Right lung (tissue), 5 donors: ENCODE results near the gene VILL. TPM values are rescaled to one million over a fixed set of nuclear protein-coding genes. Genes with fewer than 3 reads are reported as not detected.
A peak's percentile ranks its signal among the peaks of the same experiment; 100 is the strongest.

ENCODE experiments used
- DNase-seq, 2 donors: peaks; one replicate each; pipeline ENCODE4 v3.0.0-alpha.2; 2013
- polyA plus RNA-seq, 5 donors: library from polyadenylated mRNA; unstranded; fragments of 120-200 nt; gene quantifications; one replicate each; pipeline versions ENCODE4 v1.2.1 to v1.2.3, GENCODE V29; 2013; ENCODE audit warnings: inconsistent platforms in 1 of 5, low replicate concordance in 1 of 5; ENCODE audit not compliant: insufficient read length in 5 of 5, insufficient read depth in 1 of 5

Gene VILL
- polyA plus RNA-seq, 5 donors: 16.3 to 29.7 (median 25.3) TPM

DNA sequence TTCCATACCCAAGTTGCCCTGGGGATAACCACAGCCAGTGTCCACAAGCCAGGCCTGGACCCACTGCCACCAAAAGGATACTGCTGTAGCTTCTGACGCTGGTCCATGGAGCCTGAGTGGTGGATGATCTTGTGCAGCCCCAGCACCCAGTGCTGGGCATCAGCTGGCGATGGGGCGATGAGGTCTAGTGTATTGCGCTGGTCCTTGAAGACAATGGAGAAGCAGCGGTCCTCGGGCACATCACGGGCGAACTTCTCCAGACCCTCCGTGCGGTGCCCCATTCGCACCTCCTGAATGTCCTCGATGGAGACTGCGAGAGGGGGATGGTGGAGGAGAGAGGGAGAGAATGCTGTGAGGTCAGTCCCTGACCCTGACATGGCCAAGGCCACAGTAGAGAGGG, 25.8 kb downstream of the VILL start:
- no peak for DNase-seq

DNA sequence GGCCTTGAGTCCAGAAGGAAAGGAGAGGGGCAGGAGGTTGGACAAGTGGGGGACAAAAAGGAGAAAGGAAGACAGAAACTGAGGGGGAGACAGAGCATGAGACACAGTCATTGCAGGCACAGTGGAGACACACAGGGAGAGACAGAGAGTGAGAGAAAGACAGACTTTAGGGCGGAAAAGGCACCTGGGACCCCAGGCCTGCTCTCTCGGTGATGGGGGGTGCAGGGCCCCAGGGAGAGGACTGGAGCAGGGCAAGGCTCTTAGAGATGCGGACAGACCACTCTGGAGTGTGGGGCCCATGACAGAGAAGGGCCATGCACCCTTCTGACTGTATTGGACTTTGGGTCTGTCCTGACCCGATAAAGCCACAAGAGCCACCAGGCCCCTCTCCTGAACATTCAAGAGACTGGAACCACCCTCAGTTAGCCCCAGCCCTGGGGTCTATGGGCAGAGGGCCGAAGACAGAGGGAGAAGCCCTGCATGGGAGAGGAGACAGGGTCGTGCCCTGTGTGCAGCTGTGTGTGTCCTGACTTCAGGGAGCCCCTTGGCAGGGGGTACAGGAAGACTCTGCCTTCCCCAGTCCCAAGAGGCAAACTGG, 26.4 kb downstream of the VILL start:
- no peak for DNase-seq

DNA sequence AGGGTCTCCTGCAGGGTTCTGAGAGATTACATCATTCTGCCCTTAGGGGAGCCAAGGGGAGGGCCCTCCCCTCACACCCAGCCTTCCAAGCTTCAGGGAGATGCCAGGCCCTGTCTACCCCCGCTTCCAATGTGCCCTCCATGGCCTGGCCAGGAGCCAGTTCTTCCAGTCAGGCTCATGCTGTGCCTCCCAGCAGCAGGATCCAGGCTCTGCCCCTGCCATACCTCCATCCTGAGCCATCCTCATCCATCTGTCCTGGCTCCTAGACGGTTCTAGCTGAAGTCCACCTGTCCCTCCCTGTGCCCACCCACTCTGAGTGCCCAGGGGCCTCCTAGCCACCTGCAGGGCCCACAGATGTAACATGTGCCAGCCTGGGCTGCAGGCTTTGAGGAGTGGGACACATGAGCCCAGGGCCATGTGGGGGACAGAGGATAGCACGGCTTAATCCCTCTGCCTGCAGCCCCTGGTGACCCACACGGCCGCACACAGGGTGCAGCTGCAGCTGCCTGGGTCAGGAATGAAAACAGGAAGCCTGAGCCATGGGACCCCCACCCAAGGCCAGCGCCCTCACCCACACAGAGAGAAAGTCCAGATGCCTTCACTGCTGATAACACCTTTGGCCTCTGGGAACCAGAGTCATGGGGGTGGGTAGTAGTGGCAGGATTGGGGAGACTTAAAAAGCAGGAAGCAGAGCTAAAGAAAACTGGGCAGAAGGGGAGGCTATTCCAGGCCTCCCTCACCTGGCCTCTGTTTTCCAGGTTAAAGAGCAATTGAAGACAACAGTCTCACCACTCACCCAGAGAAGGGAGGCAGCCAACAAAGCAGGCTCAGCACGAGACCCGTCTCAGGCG, 27.1 kb downstream of the VILL start:
- DNase-seq: no peak

DNA sequence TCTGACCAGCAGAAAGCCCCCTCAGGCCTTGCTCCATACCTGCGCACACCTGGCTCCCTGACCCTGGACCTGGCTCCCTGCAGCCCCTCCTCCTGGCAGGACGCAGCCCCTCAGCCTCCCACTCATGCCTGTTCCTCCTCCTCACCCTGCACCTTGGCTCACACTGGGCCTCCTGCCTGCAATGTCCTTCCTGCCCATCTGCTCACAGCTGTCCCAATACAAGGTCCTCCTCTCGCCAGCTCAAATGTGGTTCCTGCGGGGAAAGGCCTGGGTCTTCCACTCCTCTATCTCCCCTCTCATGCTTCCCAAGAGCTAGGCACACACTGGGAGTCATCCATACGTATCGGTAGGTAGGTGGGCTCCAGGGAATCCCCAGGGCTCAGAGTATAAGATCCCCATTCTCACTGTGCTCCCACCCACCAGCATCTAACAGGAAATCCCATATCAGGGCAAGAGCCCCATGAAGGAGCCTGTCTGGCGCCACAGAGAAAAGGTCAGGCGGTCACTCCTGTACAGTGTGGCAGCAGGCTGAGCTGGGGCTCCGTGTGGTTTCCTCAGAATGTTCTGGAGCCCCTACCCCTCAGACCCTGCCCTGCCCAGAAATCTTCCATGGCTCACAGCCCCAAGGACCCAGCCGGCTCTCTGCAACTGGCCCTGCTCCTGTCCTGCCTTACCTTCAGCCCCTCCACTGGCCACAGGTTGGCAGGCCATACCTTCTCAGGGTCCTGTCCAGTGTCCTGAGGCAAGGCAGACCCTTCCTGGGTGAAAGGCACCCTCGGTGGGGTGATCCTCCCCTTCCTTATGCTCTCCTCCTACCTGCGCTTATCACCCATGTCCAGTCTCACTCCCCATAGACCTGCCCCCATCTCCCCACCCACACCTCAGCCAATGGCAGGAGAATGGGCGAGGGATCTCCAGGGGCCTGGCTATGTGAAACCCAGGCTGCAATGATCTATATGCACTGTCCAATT, 28.0 kb downstream of the VILL start:
- no peak for DNase-seq

DNA sequence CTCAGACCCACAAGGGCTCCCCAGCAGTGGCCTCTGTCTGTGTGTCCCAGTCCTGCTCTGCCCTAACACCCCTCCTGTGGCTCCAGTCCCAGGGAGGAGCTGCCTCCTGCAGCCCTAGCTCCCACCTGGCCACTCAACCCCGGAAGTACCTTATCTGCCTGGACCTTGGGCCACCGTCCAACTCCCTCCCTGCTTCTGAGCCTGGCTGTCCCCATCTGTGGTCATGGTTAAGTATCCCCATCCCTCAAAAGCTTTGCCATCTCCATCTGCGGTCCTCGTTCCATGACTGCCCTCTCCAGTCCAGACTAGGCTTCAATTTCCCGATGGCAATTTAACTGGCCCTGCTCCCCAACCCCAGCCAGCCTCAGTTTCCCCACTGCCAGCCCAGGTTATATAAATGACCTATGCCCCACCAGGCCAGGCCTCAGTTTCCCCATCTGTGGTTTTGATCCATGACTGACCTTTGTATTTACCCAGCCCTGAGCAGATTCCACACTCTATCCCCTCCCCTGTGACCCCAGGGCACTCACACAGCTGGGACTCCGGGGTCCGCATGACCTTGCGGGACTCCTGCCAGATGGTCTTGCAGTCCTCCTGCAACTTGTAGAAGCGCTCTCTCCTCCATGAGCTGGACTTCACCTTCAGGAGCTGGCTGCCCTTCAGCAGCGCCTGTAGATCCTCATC, 29.2 kb downstream of the VILL start:
- no peak for DNase-seq

DNA sequence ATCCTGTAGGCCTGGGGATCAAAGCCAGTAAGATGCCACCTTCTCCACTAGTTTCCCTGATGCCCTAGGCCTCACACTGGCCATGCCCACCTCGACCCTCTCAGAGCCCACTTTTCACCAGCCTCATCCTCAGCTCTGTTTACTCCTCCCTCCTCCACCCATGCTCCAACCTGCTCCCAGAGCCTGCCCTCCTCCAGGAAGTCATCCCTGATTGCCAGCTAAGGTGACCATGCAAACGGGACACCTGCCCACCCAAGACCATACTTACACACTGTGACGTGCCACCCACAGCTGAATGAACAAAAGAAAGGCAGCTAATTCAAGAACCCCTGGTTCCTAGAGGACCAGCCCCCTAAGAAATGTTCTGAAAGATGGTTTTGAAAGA, 29.7 kb downstream of the VILL start:
- no peak for DNase-seq

DNA sequence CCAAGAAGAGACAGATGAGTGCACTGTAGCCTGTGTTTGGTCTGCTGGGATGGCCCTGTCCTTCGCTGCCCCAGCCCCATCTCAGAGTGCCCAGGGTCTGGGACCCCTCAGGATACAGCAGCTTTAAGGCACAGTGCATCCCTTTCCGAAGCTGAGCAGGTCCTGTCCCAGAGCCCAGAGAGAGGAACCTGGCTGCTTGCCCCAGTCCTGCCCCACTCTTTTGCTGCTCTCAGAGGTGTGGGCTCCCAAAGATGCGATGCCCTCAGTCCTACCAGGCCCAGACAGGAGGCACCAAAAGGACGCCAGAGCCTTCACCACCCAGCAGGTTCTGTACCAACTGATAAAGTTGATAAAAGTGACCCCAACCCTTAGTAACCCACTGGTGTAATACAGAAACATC, 30.6 kb downstream of the VILL start:
- DNase-seq: no peak

DNA sequence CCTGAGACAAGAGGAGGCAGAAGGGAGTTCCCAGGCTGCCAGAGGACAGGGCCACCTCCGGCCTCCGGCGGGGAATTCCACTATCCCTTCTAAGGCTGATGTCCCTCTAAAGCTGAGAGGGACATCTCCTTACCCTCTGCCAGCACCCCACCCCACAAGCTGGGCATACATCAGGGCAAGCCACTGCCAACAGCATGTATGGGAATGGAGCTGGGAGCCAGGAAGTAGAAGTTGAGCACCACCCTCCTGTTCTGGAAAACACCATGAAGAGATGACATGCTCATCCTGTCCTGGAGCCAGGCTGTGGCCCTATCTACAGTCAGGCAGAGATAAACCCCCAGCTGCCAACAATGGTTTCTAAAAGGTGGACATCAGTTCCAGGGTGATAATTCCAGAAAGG, 31.7 kb downstream of the VILL start:
- DNase-seq: no peak

DNA sequence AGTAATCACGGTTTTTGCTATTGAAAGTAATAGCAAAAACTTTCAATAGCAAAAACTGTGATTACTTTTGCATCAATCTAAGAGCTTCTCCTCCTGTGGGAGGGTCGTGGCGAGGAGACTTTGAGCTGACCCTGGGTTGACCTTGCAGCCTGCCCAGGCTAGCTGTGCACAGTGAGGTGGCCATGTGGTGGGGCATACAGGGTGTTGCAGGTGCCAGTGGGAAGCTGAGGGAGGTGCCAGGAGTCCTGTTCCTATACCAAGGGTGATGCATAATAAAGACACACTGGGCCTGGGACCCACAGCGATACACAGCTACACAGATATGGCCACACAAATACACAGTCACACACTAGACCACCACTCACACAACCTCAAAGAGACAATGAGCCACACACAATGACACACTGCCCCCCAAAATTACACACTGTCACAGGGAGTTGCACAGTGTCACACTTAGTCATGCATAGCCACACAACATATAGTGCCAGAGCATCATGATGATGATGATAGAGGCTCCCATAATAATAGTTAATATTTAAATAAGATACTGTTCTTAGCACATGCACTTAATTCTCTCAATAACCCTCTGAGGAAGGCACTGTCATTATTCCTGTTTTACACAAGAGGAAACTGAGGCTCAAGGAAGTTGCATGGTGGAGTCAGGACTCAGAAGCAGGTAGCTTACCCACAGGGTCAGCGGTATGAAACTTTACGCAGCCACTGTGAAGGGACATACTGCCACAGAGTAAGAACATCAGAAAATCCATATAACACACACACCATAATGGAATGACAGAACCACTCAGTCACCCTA, 32.5 kb downstream of the VILL start:
- no peak for DNase-seq

DNA sequence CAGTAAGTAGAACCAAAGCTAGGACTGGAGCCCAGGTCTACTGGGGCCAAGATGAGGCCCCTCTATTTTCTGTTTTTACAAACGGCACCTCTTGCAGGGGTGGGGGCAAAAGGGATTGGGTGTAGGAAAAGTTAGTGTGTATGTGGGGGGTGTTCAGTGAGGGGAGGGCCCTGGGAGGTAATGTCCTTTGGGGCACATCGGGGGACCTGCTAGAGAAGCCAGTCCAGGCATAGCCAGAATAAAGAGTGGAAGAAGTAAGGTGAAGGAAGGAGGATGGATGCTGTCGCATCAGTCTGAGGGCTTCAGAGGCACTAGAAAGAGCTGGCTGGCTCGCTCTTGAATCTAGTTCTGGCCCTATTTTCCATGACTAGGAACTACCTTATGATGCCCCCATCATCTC, 36.3 kb downstream of the VILL start:
- DNase-seq: no peak

DNA sequence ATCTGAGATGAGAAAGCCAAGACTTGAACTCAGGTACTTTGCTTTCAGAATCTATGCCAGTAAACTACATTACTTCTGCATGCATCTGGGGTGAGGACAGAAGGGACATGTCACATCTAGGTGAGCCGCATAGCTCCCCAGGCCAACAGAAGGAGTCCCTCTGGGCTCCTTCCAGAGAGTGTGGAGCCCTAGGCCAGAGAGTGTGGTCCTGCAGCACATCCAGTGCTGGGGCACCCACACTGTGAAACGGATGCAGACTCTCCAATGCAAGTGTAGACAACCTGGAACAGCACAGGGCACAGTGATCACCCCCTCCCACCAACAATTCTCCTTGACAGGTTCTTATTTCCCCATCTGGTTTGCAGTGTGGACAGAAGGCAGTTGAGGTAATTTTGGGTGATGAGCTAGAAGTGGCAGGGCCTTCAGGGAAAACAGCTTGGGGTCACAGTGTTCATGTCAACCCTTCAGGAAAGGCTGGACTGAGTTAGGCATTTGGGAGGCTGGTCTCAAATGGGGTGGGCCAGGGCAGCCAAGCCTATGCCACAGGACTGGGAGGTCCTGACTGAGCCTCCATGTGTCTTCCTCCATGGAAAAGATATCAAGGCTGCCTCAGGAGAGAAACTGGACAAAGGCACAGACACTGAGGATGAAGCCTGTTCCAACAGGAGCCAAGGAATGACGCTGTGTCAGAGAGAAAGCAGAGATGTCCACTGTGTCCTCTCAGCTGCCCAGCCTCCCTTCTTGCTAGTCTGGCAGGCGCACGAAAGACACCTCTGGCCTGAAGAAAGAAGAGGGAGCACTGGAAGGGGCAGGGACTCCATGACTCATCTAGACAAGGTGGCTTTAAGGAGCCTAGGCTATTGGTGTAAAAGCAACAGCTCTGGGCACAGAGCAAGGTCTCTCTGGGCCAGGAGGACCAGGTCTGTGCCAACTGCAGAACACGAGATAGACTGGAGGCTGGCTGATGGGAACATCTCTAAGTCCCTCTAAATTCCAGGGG, 37.2 kb downstream of the VILL start:
- no peak for DNase-seq

DNA sequence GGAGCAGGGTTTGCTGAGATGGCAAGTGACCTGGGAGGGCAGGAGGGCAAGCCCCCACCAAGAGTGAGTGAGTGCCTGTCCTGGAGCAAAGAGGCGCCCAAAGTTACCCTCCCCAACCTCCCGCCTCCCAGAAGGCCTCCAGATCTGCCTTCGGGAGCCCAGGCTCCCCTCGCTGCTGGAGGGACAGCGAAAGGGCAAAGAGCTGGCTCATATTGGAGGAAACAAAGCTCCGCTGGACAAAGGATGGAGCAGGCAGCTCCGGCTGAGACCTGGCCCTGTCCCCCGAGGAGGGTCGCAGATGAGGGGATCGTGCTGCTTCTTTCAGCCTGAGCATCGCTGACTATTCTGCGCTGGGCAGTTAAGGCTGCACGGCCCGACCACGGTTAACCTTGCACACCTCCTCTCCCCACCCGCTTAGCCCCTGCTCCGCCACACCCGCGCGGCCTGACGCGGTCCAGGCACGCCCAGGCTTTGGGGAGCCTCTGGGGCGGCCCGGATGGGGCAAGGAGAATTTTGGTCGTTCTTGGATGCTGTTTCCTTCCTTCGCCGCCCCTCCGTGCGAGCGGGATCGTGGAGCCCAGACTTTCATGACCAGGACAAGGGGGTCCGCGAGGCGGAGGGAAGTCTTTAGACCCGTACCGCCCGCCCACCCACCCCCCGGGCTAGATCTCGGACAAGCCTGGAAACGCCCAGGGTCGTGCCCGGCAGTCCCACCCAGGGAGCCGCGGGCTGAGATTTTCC, 38.2 kb downstream of the VILL start:
- no peak for DNase-seq

DNA sequence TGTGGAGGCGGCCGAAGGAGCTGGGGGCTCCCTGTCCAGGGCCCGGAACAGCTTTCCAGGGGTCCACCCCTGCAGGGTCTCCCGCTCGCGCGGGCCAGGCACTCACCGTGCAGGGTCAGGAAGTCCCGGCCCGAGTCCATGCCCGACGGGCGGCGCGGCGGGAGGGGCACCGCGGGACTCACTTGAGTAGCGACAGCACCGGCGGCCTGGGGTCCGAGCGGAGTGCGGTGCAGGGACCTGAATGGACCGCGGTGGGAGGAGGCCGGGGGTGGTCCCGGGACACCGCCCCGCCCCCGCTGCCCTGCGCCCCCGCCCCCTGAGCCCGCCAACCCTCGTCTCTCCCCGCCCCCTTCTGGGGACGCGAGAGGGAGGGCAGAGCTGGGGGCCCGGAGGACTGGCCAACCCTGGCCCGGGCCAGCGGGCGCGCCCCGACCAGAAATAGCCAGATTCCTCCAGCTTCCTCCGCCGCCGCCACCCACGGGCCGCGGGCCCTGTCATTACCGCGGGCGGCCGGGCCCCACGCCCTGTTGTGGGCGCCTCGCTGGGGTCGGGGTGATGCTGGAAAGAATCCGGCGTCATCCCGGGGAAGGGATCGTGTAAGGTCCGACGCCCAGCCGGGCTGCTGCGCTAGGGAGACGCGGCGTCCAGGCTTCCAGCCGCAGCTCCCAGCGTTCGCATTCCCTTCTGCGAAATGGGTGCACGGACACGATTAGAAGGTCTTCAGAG, 39.0 kb downstream of the VILL start, which contains the start of gene PLCD1:
PLCD1 (minus strand) TSS at position 243 of the 726 bp plus-strand sequence; CDS start at position 140, 103 bp downstream.
- peak; percentile 84 to 85 for DNase-seq

DNA sequence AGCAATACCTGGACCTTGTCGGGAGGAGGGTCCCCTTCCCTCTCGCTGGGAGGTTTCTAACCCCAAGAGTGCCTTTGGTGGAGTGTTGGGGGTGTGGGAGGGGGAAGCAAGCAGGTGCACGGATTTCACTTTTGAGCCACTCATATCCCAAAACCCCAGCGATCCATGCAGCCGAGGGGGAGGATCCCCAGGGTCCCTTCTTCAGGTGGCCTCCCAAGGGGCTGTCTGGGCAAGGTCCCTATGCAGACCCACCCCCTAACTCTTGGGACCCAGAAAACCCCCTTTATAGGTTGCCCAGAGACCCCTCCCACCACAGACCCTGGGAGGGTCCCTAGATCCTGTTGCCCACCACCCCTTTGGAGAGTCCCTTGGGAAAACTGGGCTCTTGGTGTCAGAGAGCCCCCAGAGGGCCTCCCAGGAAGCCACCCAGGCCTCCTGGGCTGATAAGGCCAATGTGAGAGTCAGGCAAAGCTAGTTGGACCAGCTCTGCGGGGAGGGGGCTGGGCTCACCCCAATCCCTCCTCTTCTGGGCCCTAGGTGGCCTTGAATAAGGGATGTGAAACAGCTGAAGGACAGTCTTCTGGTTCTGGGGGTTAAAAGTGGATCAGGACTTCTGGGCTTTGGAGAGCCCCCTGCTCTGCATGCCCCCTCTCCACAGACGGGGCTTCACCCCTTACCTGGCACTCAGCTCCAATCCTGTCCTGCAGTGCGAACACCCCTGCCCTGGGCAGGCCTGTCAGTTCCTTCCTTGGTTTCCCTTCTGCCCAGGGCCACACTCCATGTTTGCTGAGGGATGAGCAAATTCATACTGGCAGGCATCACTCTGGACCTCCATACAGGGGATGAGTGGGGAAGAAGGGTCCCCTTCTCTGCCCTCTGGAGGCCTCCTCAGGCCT, 39.8 kb downstream of the VILL start:
- DNase-seq: no peak

DNA sequence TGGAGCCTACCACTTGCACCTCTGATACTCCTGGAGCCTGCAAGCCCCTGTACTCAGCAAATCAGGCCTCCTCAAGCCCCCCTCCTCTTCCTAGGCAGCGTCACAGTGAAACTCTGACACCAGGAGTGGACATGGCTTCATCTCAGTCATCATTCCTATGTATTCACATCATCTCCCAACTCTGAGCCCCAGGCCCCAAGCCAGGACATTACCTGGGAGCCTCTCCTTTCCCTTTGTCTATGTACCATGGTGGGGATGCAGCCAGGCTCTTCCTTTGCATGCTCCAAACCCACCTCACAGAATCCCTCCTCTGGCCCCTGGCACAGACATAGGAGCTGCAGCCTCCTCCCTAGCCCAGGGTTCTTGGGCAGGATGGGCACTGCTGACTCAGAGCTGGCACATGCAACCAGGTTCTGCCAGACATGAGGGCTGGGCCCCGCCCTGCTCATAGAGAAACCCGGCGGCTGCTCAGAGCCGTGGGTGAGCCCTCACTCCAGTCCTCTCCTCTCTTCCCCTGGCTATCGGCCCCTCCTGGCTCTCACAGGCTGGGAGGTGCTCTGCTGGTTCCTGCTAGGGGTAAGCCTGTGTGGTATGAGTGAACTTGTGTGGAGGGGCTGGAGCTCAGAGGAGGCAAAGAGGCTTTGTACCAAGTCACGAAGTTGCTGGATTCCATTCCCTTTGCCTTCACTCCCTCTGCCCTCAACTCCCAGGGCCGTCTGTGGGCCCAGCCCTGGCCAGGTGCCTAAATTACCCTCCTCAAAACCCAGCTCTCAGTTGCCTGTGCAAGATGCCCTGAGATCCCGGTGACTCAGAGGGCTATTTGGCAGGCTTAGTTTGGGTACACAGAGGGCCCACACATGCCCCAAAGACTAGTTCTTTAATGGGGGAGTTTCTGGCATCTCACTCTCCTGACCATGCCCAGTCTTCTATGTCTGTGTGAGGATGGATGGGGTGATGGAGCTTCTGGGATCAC, 40.7 kb downstream of the VILL start:
- peak in 1 of 2 donors; percentile 14 for DNase-seq
